DOHH2 (cell line): Measurements from ENCODE around the gene NLGN1.
"Not testable (repeated sequence)": the region's sequence is repeated elsewhere in the genome, so short reads cannot be mapped to it uniquely, and the experiment has no call there.

Experiments used
- H3F3A ChIP-seq: fragments of 200-600 bp; sonication (generic), shearing (Covaris generic); 2 replicates; pipeline ENCODE4 v1.6.0; 2016; ENCODE audit warnings: antibody characterized with exemption, mild to moderate bottlenecking; ENCODE audit not compliant: control insufficient read depth, insufficient read depth
- H3K27ac ChIP-seq: fragments of 200-600 bp; sonication (generic); 2 replicates; pipeline ENCODE4 v1.5.1; 2014; ENCODE audit warnings: low read depth, mild to moderate bottlenecking, low read length, moderate library complexity
- H3K27me3 ChIP-seq: fragments of 200-600 bp; sonication (generic); 2 replicates; pipeline ENCODE4 v1.6.1; 2014; ENCODE audit warnings: mild to moderate bottlenecking, low read length, mixed read lengths; ENCODE audit not compliant: control insufficient read depth
- H3K36me3 ChIP-seq: fragments of 200-600 bp; sonication (generic); 2 replicates; pipeline ENCODE4 v1.6.1; 2014; ENCODE audit warnings: mild to moderate bottlenecking, low read length, moderate library complexity, mixed read lengths; ENCODE audit not compliant: control insufficient read depth
- H3K4me1 ChIP-seq: fragments of 200-600 bp; sonication (generic); 2 replicates; pipeline ENCODE4 v1.6.1; 2014; ENCODE audit warnings: mild to moderate bottlenecking, low read length, mixed read lengths; ENCODE audit not compliant: control insufficient read depth
- H3K4me2 ChIP-seq: fragments of 200-600 bp; sonication (generic); 2 replicates; pipeline ENCODE4 v1.6.0; 2014; ENCODE audit warnings: mild to moderate bottlenecking, low read length, moderate library complexity
- H3K4me3 ChIP-seq: fragments of 200-600 bp; sonication (generic); 2 replicates; pipeline ENCODE4 v1.5.1; 2014; ENCODE audit warnings: mild to moderate bottlenecking, low read length, mixed read lengths
- H3K79me2 ChIP-seq: fragments of 200-600 bp; sonication (generic); 2 replicates; pipeline ENCODE4 v1.6.1; 2014; ENCODE audit warnings: mild to moderate bottlenecking, low read length, mixed read lengths; ENCODE audit not compliant: control insufficient read depth
- H3K9me2 ChIP-seq: fragments of 200-600 bp; sonication (generic); replicated peaks from 2 replicates; pipeline ENCODE4 v1.6.1; 2014; ENCODE audit warnings: mild to moderate bottlenecking, low read length, mixed read lengths; ENCODE audit not compliant: control insufficient read depth
- H3K9me3 ChIP-seq: fragments of 200-600 bp; sonication (generic); 2 replicates; pipeline ENCODE4 v1.6.1; 2014; ENCODE audit warnings: antibody characterized with exemption, low read length, mixed read lengths; ENCODE audit not compliant: control insufficient read depth, insufficient read depth
- H4K20me1 ChIP-seq: fragments of 200-600 bp; sonication (generic); 2 replicates; pipeline ENCODE4 v1.6.0; 2014; ENCODE audit warnings: low read depth, mild to moderate bottlenecking, antibody characterized with exemption, low read length, moderate library complexity; ENCODE audit not compliant: control insufficient read depth, insufficient read depth
- CTCF ChIP-seq: fragments of 200-600 bp; sonication (generic); IDR thresholded peaks from one replicate; pipeline ENCODE4 v1.5.1; 2014; ENCODE audit warnings: antibody characterized with exemption, mild to moderate bottlenecking, low read depth, low read length; ENCODE audit not compliant: poor library complexity, severe bottlenecking
- EZH2phosphoT487 ChIP-seq: fragments of 200-600 bp; sonication (generic); IDR thresholded peaks from 2 replicates; pipeline ENCODE4 v1.6.1; 2017; ENCODE audit warnings: borderline replicate concordance, mild to moderate bottlenecking, antibody characterized with exemption, low read length, moderate library complexity, mixed read lengths

NLGN1 gene

GRCh38 chr3:173538410-173538809 is 140.9 kb downstream of the NLGN1 start:
- no peaks in the 10 kb centered on the region for H3K79me2 ChIP-seq
- no peaks in the 10 kb centered on the region for H3K36me3 ChIP-seq
- no peaks in the 10 kb centered on the region for H3K4me1 ChIP-seq
- H3K27me3 ChIP-seq: no peaks in the 10 kb centered on the region
- no peak overlapping the region for H3K27ac ChIP-seq
- H3K4me3 ChIP-seq: no peak overlapping the region
- no peaks in the 10 kb centered on the region for H4K20me1 ChIP-seq
- H3K9me2 ChIP-seq: no peaks in the 10 kb centered on the region
- no peaks in the 10 kb centered on the region for H3K9me3 ChIP-seq
- TF ChIP-seq EZH2phosphoT487: no peak
- TF ChIP-seq CTCF: no peak
- no peaks in the 10 kb centered on the region for H3F3A ChIP-seq
- H3K4me2 ChIP-seq: no peak overlapping the region

- H3K9me2 ChIP-seq, H3K27ac ChIP-seq, H4K20me1 ChIP-seq, H3K27me3 ChIP-seq, H3K4me3 ChIP-seq, H3K4me2 ChIP-seq, H3F3A ChIP-seq, H3K36me3 ChIP-seq, H3K9me3 ChIP-seq, H3K4me1 ChIP-seq, H3K79me2 ChIP-seq: not testable (repeated sequence)
Measured at GRCh38 chr3:173545590-173545989, 148.0 kb downstream of the NLGN1 start.

- Histone ChIP-seq H3F3A (no peaks in the 10 kb centered on the region), H3K4me3 (no peak overlapping the region), H3K4me2 (no peak overlapping the region), H3K36me3 (no peaks in the 10 kb centered on the region), H3K4me1 (no peaks in the 10 kb centered on the region), H3K79me2 (no peaks in the 10 kb centered on the region), H3K27me3 (no peaks in the 10 kb centered on the region), H3K27ac (no peak overlapping the region), H3K9me3 (no peaks in the 10 kb centered on the region), H3K9me2 (no peaks in the 10 kb centered on the region), H4K20me1 (no peaks in the 10 kb centered on the region)
- no peak for TF ChIP-seq EZH2phosphoT487
- no peak for TF ChIP-seq CTCF
Measured at GRCh38 chr3:173547070-173547469, 149.5 kb downstream of the NLGN1 start.

- Histone ChIP-seq H3K79me2 (no peaks in the 10 kb centered on the region), H3F3A (no peaks in the 10 kb centered on the region), H3K27ac (no peak overlapping the region), H3K36me3 (no peaks in the 10 kb centered on the region), H3K27me3 (no peaks in the 10 kb centered on the region), H3K4me1 (no peaks in the 10 kb centered on the region), H3K4me2 (no peak overlapping the region), H3K4me3 (no peak overlapping the region), H3K9me3 (no peaks in the 10 kb centered on the region), H3K9me2 (no peaks in the 10 kb centered on the region), H4K20me1 (no peaks in the 10 kb centered on the region)
- no peak for TF ChIP-seq CTCF
- TF ChIP-seq EZH2phosphoT487: no peak
Measured at GRCh38 chr3:173548261-173548660, 150.7 kb downstream of the NLGN1 start.
